ENCODE data around the gene ANTKMT.

DNA sequence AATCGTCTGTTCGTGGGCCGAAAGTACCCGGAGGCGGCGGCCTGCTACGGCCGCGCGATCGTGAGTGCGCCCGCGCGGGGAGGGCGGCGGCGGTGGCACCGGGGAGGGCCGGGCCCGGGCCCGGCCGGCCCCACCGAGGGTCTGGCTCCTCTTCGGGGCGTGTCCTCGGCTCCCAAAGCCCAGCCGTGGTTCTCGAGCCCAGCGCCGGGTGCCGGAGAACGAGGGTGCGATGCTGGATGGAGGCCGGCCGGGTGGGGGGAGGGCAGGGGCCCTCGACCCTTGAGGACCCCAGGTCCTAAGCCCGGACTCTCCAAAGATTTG, 40.4 kb upstream of the ANTKMT start:
- TF ChIP-seq, protein P1, sequence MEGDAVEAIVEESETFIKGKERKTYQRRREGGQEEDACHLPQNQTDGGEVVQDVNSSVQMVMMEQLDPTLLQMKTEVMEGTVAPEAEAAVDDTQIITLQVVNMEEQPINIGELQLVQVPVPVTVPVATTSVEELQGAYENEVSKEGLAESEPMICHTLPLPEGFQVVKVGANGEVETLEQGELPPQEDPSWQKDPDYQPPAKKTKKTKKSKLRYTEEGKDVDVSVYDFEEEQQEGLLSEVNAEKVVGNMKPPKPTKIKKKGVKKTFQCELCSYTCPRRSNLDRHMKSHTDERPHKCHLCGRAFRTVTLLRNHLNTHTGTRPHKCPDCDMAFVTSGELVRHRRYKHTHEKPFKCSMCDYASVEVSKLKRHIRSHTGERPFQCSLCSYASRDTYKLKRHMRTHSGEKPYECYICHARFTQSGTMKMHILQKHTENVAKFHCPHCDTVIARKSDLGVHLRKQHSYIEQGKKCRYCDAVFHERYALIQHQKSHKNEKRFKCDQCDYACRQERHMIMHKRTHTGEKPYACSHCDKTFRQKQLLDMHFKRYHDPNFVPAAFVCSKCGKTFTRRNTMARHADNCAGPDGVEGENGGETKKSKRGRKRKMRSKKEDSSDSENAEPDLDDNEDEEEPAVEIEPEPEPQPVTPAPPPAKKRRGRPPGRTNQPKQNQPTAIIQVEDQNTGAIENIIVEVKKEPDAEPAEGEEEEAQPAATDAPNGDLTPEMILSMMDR (IDR thresholded peaks at IDR 0.05; ENCODE audit: low read depth, low read length, missing input control) = no peak
- no peak for TF ChIP-seq EGR1 (IDR thresholded peaks at IDR 0.05; ENCODE audit: low read depth in 2 of 2)
- no peak for TF ChIP-seq GABPA (IDR thresholded peaks at IDR 0.05 in 1 of 2, conservative IDR thresholded peaks at IDR 0.05 in 1 of 2)
- no peak for TF ChIP-seq HNF4G (IDR thresholded peaks at IDR 0.05)
- TF ChIP-seq, protein P2, sequence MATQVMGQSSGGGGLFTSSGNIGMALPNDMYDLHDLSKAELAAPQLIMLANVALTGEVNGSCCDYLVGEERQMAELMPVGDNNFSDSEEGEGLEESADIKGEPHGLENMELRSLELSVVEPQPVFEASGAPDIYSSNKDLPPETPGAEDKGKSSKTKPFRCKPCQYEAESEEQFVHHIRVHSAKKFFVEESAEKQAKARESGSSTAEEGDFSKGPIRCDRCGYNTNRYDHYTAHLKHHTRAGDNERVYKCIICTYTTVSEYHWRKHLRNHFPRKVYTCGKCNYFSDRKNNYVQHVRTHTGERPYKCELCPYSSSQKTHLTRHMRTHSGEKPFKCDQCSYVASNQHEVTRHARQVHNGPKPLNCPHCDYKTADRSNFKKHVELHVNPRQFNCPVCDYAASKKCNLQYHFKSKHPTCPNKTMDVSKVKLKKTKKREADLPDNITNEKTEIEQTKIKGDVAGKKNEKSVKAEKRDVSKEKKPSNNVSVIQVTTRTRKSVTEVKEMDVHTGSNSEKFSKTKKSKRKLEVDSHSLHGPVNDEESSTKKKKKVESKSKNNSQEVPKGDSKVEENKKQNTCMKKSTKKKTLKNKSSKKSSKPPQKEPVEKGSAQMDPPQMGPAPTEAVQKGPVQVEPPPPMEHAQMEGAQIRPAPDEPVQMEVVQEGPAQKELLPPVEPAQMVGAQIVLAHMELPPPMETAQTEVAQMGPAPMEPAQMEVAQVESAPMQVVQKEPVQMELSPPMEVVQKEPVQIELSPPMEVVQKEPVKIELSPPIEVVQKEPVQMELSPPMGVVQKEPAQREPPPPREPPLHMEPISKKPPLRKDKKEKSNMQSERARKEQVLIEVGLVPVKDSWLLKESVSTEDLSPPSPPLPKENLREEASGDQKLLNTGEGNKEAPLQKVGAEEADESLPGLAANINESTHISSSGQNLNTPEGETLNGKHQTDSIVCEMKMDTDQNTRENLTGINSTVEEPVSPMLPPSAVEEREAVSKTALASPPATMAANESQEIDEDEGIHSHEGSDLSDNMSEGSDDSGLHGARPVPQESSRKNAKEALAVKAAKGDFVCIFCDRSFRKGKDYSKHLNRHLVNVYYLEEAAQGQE (IDR thresholded peaks at IDR 0.05) = no peak
- TF ChIP-seq RXRA (IDR thresholded peaks at IDR 0.05) = no peak
- TF ChIP-seq HNF4A (conservative IDR thresholded peaks at IDR 0.05) = no peak
- TF ChIP-seq SP1 (IDR thresholded peaks at IDR 0.05) = no peak
- TF ChIP-seq, protein P3, sequence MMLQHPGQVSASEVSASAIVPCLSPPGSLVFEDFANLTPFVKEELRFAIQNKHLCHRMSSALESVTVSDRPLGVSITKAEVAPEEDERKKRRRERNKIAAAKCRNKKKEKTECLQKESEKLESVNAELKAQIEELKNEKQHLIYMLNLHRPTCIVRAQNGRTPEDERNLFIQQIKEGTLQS (IDR thresholded peaks at IDR 0.05) = no peak
- no peak for TF ChIP-seq TAF1 (conservative IDR thresholded peaks at IDR 0.05)
- no peak for TF ChIP-seq FOXA1 (IDR thresholded peaks at IDR 0.05)

All from liver (tissue), 3 donors.